Stimulated activated CD8-positive, alpha-beta memory T cell treated with anti-CD3 and anti-CD28 coated beads, Interleukin-7, amount 100 ng/mL, for 1 hour (primary cell): ENCODE measurements around the gene STEAP1B.

Source experiments
- DNase-seq, 2 donors: peaks; one replicate each; pipeline ENCODE4 v3.0.0-alpha.2; 2020; ENCODE audit warnings: low read depth in 2 of 2

Gene STEAP1B

GRCh38 chr7:22371878-22372277 lies 128.1 kb downstream of the STEAP1B start:
- no peak for DNase-seq
